K562 (cell line): ENCODE data around the gene TRERF1. TPM values are rescaled to one million over a fixed set of nuclear protein-coding genes. Genes with fewer than 3 reads are reported as not detected.
"Not testable (repeated sequence)": the region's sequence is repeated elsewhere in the genome, so short reads cannot be mapped to it uniquely, and the experiment has no call there.

Source experiments
- ATAC-seq: fragments of 200-7000 bp; cut with Tn5 transposase; 3 replicates; pipeline ENCODE4 v1.9.1; 2020; ENCODE audit warnings: moderate library complexity
- BruUV-seq: library from RNA; stranded (reverse); fragments of 400-500 nt; replicated peaks from 2 replicates; lab custom pipeline; 2021; lab: Mats Ljungman, UMichigan
- CTCF ChIA-PET: fragments of 300-600 bp; formaldehyde crosslinking; extraction: SDS; loops from one replicate; lab custom pipeline; 2021; ENCODE audit warnings: low intra/inter-chr PET ratio; lab: Yijun Ruan, JAX
- POLR2A ChIA-PET: fragments of 300-600, 350-650 bp; sonication (Branson Sonifier 250); formaldehyde crosslinking; extraction: SDS; loops from one replicate; lab custom pipeline; 2021; ENCODE audit warnings: antibody characterized with exemption, inconsistent platforms; lab: Yijun Ruan, JAX
- DNase-seq, 4 experiments: peaks; one replicate each; pipeline versions ENCODE4 v3.0.0 to v3.0.0-alpha.2; 2011 to 2018; ENCODE audit warnings: low spot score in 3 of 4, mixed read lengths in 3 of 4; ENCODE audit errors: extremely low read depth in 1 of 4
- FAIRE-seq: peaks from 2 replicates; lab custom pipeline; 2011; peaks lifted over from hg19 to GRCh38; lab: Jason Lieb, UNC
- H2AFZ ChIP-seq: 2 replicates; pipeline ENCODE4 v1.6.0; 2011; ENCODE audit warnings: low read depth, low read length, control low read depth, inconsistent platforms
- H3K27ac ChIP-seq: fragments of 200-600 bp; 3 replicates; pipeline ENCODE4 v1.8.0; 2011; ENCODE audit warnings: low read depth, mild to moderate bottlenecking, control low read depth, inconsistent platforms, low read length, moderate library complexity, mixed read lengths; ENCODE audit errors: extremely low read depth
- H3K27me3 ChIP-seq, 2 experiments: fragments of 300-600 bp in 1 of 2; 2 replicates in 1 of 2; 3 replicates in 1 of 2; pipeline versions ENCODE4 v1.6.0 to v1.8.0; 2011; ENCODE audit warnings: inconsistent platforms in 2 of 2, low read length in 2 of 2, mild to moderate bottlenecking in 1 of 2, mixed read lengths in 1 of 2, moderate library complexity in 1 of 2; ENCODE audit not compliant: control insufficient read depth in 2 of 2, insufficient read depth in 2 of 2
- H3K36me3 ChIP-seq: fragments of 300-600 bp; 3 replicates; pipeline ENCODE4 v1.8.0; 2011; ENCODE audit warnings: mild to moderate bottlenecking, low read length, inconsistent platforms; ENCODE audit not compliant: control insufficient read depth, insufficient read depth
- H3K4me1 ChIP-seq, 2 experiments: fragments of 200-600 bp in 1 of 2; replicated peaks in 1 of 2; 2 replicates in 1 of 2; 3 replicates in 1 of 2; pipeline versions ENCODE4 v1.5.1 to v1.8.0; 2011; ENCODE audit warnings: inconsistent platforms in 2 of 2, low read length in 2 of 2, mild to moderate bottlenecking in 1 of 2, mixed read lengths in 1 of 2, moderate library complexity in 1 of 2; ENCODE audit not compliant: control insufficient read depth in 2 of 2, insufficient read depth in 2 of 2
- H3K4me2 ChIP-seq: 2 replicates; pipeline ENCODE4 v1.6.1; 2011; ENCODE audit warnings: low read length, control low read depth, inconsistent platforms, mixed read lengths; ENCODE audit not compliant: insufficient read depth
- H3K4me3 ChIP-seq: fragments of 200-600 bp; sonication (generic), shearing (Covaris generic); 2 replicates; pipeline ENCODE4 v1.5.1; 2016; ENCODE audit warnings: control low read depth, inconsistent platforms
- H3K79me2 ChIP-seq: fragments of 200-600 bp; 3 replicates; pipeline ENCODE4 v1.8.0; 2011; ENCODE audit warnings: low read length, inconsistent platforms; ENCODE audit not compliant: control insufficient read depth, insufficient read depth
- H3K9ac ChIP-seq, 2 experiments: 2 replicates each; pipeline versions ENCODE4 v1.6.0 to v1.6.1; 2011; ENCODE audit warnings: low read depth in 2 of 2, low read length in 2 of 2, control low read depth in 1 of 2, inconsistent platforms in 1 of 2, mild to moderate bottlenecking in 1 of 2, mixed read lengths in 1 of 2; ENCODE audit not compliant: insufficient read depth in 1 of 2
- H3K9me1 ChIP-seq: one replicate; pipeline ENCODE4 v1.6.0; 2011; ENCODE audit warnings: inconsistent platforms, mild to moderate bottlenecking, low read length, moderate library complexity; ENCODE audit not compliant: control insufficient read depth, insufficient read depth
- H3K9me3 ChIP-seq: replicated peaks from 2 replicates; pipeline ENCODE4 v1.5.1; 2011; ENCODE audit warnings: low read depth, low read length, inconsistent platforms; ENCODE audit not compliant: control insufficient read depth, insufficient read depth
- H4K20me1 ChIP-seq: replicated peaks from 2 replicates; pipeline ENCODE4 v1.6.1; 2011; ENCODE audit warnings: low read length, inconsistent platforms, mixed read lengths; ENCODE audit not compliant: control insufficient read depth, insufficient read depth
- CBX1 ChIP-seq: sonication (generic); IDR thresholded peaks from 2 replicates; pipeline ENCODE4 v1.6.1; 2016; ENCODE audit warnings: antibody characterized with exemption, low read depth, mild to moderate bottlenecking
- NR2C1 ChIP-seq, 2 experiments: fragments of 450-650 bp; IDR thresholded peaks; 2 replicates each; pipeline ENCODE4 v1.6.1; 2017; ENCODE audit warnings: mild to moderate bottlenecking in 2 of 2, antibody characterized with exemption in 1 of 2, inconsistent platforms in 1 of 2, missing compliant biosample characterization in 1 of 2, missing genetic modification characterization in 1 of 2
- TRIM24 ChIP-seq, 2 experiments: fragments of 450-650 bp; IDR thresholded peaks; 2 replicates each; pipeline ENCODE4 v1.6.1; 2016
- WGBS: fragments of 100-300 bp; shearing (Covaris generic); methylation state at CpG from one replicate; pipeline ENCODE4 v1.1.6; 2016; ENCODE audit warnings: low coverage, mixed read lengths; ENCODE audit not compliant: insufficient coverage; ENCODE audit errors: missing lambda C conversion rate; 5-methylcytosine and 5-hydroxymethylcytosine counted together
- in situ Hi-C: fragments of 300-500 bp; cut with MboI; formaldehyde crosslinking; loops from 4 replicates; pipeline ENCODE4 v1.15.0; 2018; ENCODE audit warnings: inconsistent platforms, mixed read lengths
- intact Hi-C: fragments of 100-400 bp; cut with micrococcal nuclease; formaldehyde crosslinking; loops from 2 replicates; pipeline ENCODE4 v1.14.2; 2022
- polyA plus RNA-seq, 8 experiments: library from polyadenylated mRNA; depleted of rRNA in 4 of 8; stranded (reverse) in 5 of 8; unstranded in 3 of 8; fragments of >200 nt; fragmentation: Nextera tagmentation in 2 of 8; fragmentation: Illumina TruSeq in 1 of 8; extraction: Ambion mirVana in 2 of 8; extraction: Trizol in 1 of 8; gene quantifications; 2 replicates each; pipeline versions ENCODE4 v1.2.1 to v1.2.3, GENCODE V29; 2011 to 2014; ENCODE audit warnings: inconsistent platforms in 1 of 8, missing spikeins in 1 of 8
- total RNA-seq, 7 experiments: library from RNA; depleted of rRNA in 6 of 7; stranded (reverse); fragments of >200 nt in 6 of 7; fragmentation: Illumina TruSeq in 2 of 7; extraction: Trizol in 2 of 7; gene quantifications; 2 replicates each; pipeline versions ENCODE4 v1.2.1 to v1.2.3, GENCODE V29; 2011 to 2021; ENCODE audit warnings: low replicate concordance in 1 of 7

The TRERF1 gene
- total and polyA plus RNA-seq, 9 of the 15 experiments (the other 6 are each of a cell fraction or from before 2014, with no cell fraction given), result 0.04 to 0.20 (median 0.07) TPM; not detected in 3

- Histone ChIP-seq H3K27me3 (peaks cover 54 to 57% of the 10 kb centered on the region in 2 experiments; a peak in 4 of 5 replicates), H3K4me1 (no peaks in the 10 kb centered on the region; a peak in 1 of 5 replicates), H2AFZ (no peak overlapping the region), H3K79me2 (no peaks in the 10 kb centered on the region), H3K4me2 (no peak overlapping the region), H3K9me3 (no peaks in the 10 kb centered on the region), H3K9ac (no peak overlapping the region), H3K36me3 (no peaks in the 10 kb centered on the region), H4K20me1 (no peaks in the 10 kb centered on the region; the same call in 1 of the 2 replicates), H3K27ac (no peak overlapping the region), H3K4me3 (no peak overlapping the region), H3K9me1 (no peaks in the 10 kb centered on the region)
- intact Hi-C loops, result no loop called here
- no peak for DNase-seq
- TF ChIP-seq NR2C1 (IDR thresholded peaks at IDR 0.05) (no peak), NR2C1 (tag; IDR thresholded peaks at IDR 0.05) (no peak), CBX1 (no peak), TRIM24 (IDR thresholded peaks at IDR 0.05) (no peak)
- BruUV-seq, result no TSS peak
- POLR2A ChIA-PET, result interaction anchor here (0.8 to 1.1 kb wide), 4 partner anchors 12 to 118 kb away, joined by 3 to 4 read pairs (median 4); no protein-coding TSS in a partner anchor
- WGBS, result 14% methylated on average over 5 of the region's 5 CpGs
- CTCF ChIA-PET, result no interaction called here
- ATAC-seq, result no peak
- in situ Hi-C loops, result no loop called here
- FAIRE-seq, result no peak
These were observed 5.4 kb downstream of the TRERF1 start for GRCh38 chr6:42446370-42446769.

DNA sequence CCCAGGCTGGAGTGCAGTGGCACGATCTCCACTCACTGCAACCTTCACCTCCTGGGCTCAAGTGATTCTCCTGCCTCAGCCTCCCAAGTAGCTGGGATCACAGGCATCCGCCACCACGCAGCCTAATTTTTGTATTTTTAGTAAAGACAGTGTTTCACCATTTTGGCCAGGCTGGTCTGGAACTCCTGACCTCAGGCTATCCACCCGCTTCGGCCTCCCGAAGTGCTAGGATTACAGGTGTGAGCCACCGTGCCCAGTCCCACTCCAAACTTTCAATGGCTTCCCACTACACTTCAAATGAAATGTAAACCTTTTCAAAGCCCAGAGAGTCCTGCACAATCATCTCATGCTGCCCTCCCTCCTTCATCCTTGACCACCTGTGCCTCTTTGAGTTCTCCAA lies 5.8 kb downstream of the TRERF1 start:
- ATAC-seq, FAIRE-seq, H4K20me1 ChIP-seq, H3K4me2 ChIP-seq, H2AFZ ChIP-seq, DNase-seq, H3K36me3 ChIP-seq, H3K9me3 ChIP-seq, BruUV-seq, intact Hi-C loops, H3K4me3 ChIP-seq, POLR2A ChIA-PET, H3K9me1 ChIP-seq, H3K4me1 ChIP-seq, CTCF ChIA-PET, H3K27ac ChIP-seq, H3K79me2 ChIP-seq, H3K9ac ChIP-seq, in situ Hi-C loops: not testable (repeated sequence)
- WGBS, result 3% methylated on average over 7 of the region's 7 CpGs
- peaks cover 54% of the 10 kb centered on the region in 2 experiments; a peak in 4 of 5 replicates for H3K27me3 ChIP-seq
